H1 (cell line): Measurements from ENCODE around the gene RPS19. TPM values are rescaled to one million over a fixed set of nuclear protein-coding genes. Genes with fewer than 3 reads are reported as not detected.

Experiments used
- CREB1 ChIP-seq: IDR thresholded peaks from 2 replicates; pipeline ENCODE4 v1.6.1; 2012; ENCODE audit warnings: inconsistent platforms
- FOSL1 ChIP-seq: IDR thresholded peaks from 2 replicates; pipeline ENCODE4 v1.6.1; 2011; ENCODE audit warnings: mild to moderate bottlenecking, low read depth, low read length, moderate library complexity; ENCODE audit not compliant: insufficient read depth
- KDM5A ChIP-seq: fragments of 200-600 bp; IDR thresholded peaks from 2 replicates; pipeline ENCODE4 v1.7.1; 2012; ENCODE audit warnings: mild to moderate bottlenecking, low read length, inconsistent platforms, mixed read lengths
- MAFK ChIP-seq: IDR thresholded peaks from 2 replicates; pipeline ENCODE4 v1.6.1; 2012; ENCODE audit warnings: low read depth, mild to moderate bottlenecking, improper control_type of control experiment, low read length
- RXRA ChIP-seq: IDR thresholded peaks from 2 replicates; pipeline ENCODE4 v1.6.1; 2011; ENCODE audit warnings: low read depth, mild to moderate bottlenecking, low read length, moderate library complexity; ENCODE audit not compliant: insufficient read depth
- TBP ChIP-seq: IDR thresholded peaks from 2 replicates; pipeline ENCODE4 v1.6.1; 2011; ENCODE audit warnings: low read depth, low read length, improper control_type of control experiment
- polyA plus RNA-seq, 7 experiments: library from polyadenylated mRNA; depleted of rRNA in 3 of 7; stranded (reverse) in 5 of 7; unstranded in 2 of 7; fragments of >200 nt in 5 of 7; fragments of 200-250 nt in 2 of 7; gene quantifications; 1 replicate in 5 of 7; 2 replicates in 1 of 7; 4 replicates in 1 of 7; pipeline versions ENCODE4 v1.2.1 to v1.2.3, GENCODE V29; 2011 to 2013; ENCODE audit warnings: missing spikeins in 2 of 7, mixed read lengths in 2 of 7
- total RNA-seq: library from RNA; stranded (reverse); fragmentation: NEBNext Ultra II Directional; extraction: Animal tissue kit (Norgen Biotek cat#: 25700); gene quantifications from 2 replicates; pipeline ENCODE4 v1.2.1, GENCODE V29; 2021

Gene RPS19
- total and polyA plus RNA-seq, 2 of the 8 experiments (the other 6 are each of a cell fraction or from before 2014, with no cell fraction given), result 2,817 to 5,751 TPM

DNA sequence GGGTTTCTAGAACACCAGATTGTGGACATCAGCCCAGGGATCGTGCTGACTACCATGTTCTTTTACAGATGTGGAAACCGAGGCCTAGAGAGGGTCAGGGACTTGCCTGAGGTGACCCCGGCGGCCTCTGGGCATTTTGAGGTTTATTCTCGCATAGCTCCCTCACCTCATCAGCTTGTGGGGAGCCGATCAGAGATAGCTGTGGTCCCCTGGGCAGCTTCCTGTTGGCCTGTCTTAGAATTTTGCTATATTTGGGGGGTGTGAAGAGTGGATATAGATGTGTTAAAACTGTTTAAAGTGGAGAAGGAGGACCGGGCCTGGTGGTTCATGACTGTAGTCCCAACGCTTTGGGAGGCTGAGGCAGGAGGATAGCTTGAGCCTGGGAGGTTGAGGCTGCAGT, 29.8 kb downstream of the RPS19 start (continued):
- TF ChIP-seq TBP, result no peak
- TF ChIP-seq FOSL1, result no peak
- no peak for TF ChIP-seq KDM5A
- TF ChIP-seq MAFK, result no peak
- no peak for TF ChIP-seq CREB1
- TF ChIP-seq RXRA, result no peak
